A549 (cell line): Measurements from ENCODE around the gene XG. TPM values are rescaled to one million over a fixed set of nuclear protein-coding genes. Genes with fewer than 3 reads are reported as not detected.
"Not testable (repeated sequence)": the region's sequence is repeated elsewhere in the genome, so short reads cannot be mapped to it uniquely, and the experiment has no call there.

ENCODE experiments used
- ATAC-seq, 2 experiments: fragments of 200-7000 bp in 1 of 2; fragments of >200 bp in 1 of 2; cut with Nextera tagmentation in 1 of 2; cut with Tn5 transposase in 1 of 2; 3 replicates each; pipeline versions ENCODE4 v1.8.0 to v1.9.1; 2018 to 2020; ENCODE audit warnings: mild to moderate bottlenecking in 1 of 2, moderate library complexity in 1 of 2
- CTCF ChIA-PET: fragments of 300-600 bp; sonication (Branson Sonifier 250); formaldehyde crosslinking; extraction: SDS; loops from one replicate; lab custom pipeline; 2021; ENCODE audit warnings: antibody characterized with exemption, inconsistent platforms; lab: Yijun Ruan, JAX
- POLR2A ChIA-PET: fragments of 350-600 bp; formaldehyde crosslinking; extraction: SDS; loops from one replicate; lab custom pipeline; 2021; ENCODE audit warnings: antibody characterized with exemption, inconsistent platforms; lab: Yijun Ruan, JAX
- DNase-seq, 2 experiments: peaks; one replicate each; pipeline versions ENCODE4 v3.0.0 to v3.0.0-alpha.2; 2011 to 2016; ENCODE audit warnings: low read depth in 1 of 2, low spot score in 1 of 2
- FAIRE-seq: peaks from 2 replicates; lab custom pipeline; 2011; peaks lifted over from hg19 to GRCh38; lab: Jason Lieb, UNC
- H3K27ac ChIP-seq, 2 experiments: fragments of >200 bp; sonication (Bioruptor Twin); formaldehyde crosslinking; 3 replicates each; pipeline ENCODE4 v1.5.1; 2016 to 2017
- H3K4me1 ChIP-seq: fragments of >200 bp; sonication (Bioruptor Twin); formaldehyde crosslinking; 3 replicates; pipeline ENCODE4 v1.6.1; 2016
- H3K4me2 ChIP-seq: fragments of >200 bp; sonication (Bioruptor Twin); formaldehyde crosslinking; 3 replicates; pipeline ENCODE4 v1.6.1; 2016
- H3K4me3 ChIP-seq: fragments of >200 bp; sonication (Bioruptor Twin); formaldehyde crosslinking; 3 replicates; pipeline ENCODE4 v1.5.1; 2016
- H3K9me3 ChIP-seq: fragments of >200 bp; sonication (Bioruptor Twin); formaldehyde crosslinking; 3 replicates; pipeline ENCODE4 v1.6.1; 2016
- BHLHE40 ChIP-seq: IDR thresholded peaks from 2 replicates; pipeline ENCODE4 v1.6.1; 2012; ENCODE audit warnings: low read depth, low read length, inconsistent platforms
- CHD4 ChIP-seq: fragments of 200-600 bp; sonication (generic); IDR thresholded peaks from 2 replicates; pipeline ENCODE4 v1.6.1; 2016; ENCODE audit warnings: antibody characterized with exemption, mild to moderate bottlenecking, borderline replicate concordance
- EHF ChIP-seq: fragments of 250-450 bp; sonication (Bioruptor Pico); IDR thresholded peaks from 2 replicates; pipeline ENCODE4 v1.5.0; 2020; ENCODE audit warnings: mild to moderate bottlenecking
- EHMT2 ChIP-seq: fragments of 200-600 bp; sonication (generic); IDR thresholded peaks from 2 replicates; pipeline ENCODE4 v1.6.1; 2016; ENCODE audit warnings: antibody characterized with exemption, low read depth, mild to moderate bottlenecking, moderate library complexity
- ELK1 ChIP-seq: fragments of 150-350 bp; IDR thresholded peaks from 2 replicates; pipeline ENCODE4 v1.6.1; 2014; ENCODE audit warnings: low read depth, mild to moderate bottlenecking, low read length
- EP300 ChIP-seq, 2 experiments: fragments of >200 bp; sonication (Bioruptor Twin); formaldehyde crosslinking; IDR thresholded peaks; 2 replicates in 1 of 2; 3 replicates in 1 of 2; pipeline ENCODE4 v1.6.1; 2016 to 2017
- ESRRA ChIP-seq: fragments of 150-350 bp; IDR thresholded peaks from 2 replicates; pipeline ENCODE4 v1.6.1; 2014; ENCODE audit warnings: mild to moderate bottlenecking, low read length, borderline replicate concordance
- FOSB ChIP-seq: fragments of 250-450 bp; sonication (Bioruptor Pico); IDR thresholded peaks from 2 replicates; pipeline ENCODE4 v1.5.0; 2020; ENCODE audit warnings: mild to moderate bottlenecking, moderate library complexity
- FOSL2 ChIP-seq, 2 experiments: fragments of 450-650 bp in 1 of 2; fragments of >200 bp in 1 of 2; sonication (Bioruptor Twin) in 1 of 2; formaldehyde crosslinking; IDR thresholded peaks; 2 replicates each; pipeline versions ENCODE4 v1.5.0 to v1.6.1; 2016 to 2020; ENCODE audit warnings: mild to moderate bottlenecking in 1 of 2, moderate library complexity in 1 of 2
- HEYL ChIP-seq: fragments of 250-450 bp; sonication (Bioruptor Pico); IDR thresholded peaks from 2 replicates; pipeline ENCODE4 v1.8.0; 2021; ENCODE audit warnings: mild to moderate bottlenecking, moderate library complexity
- MAX ChIP-seq: IDR thresholded peaks from 2 replicates; pipeline ENCODE4 v1.6.1; 2012
- RAD21 ChIP-seq, 2 experiments: fragments of >200 bp in 1 of 2; sonication (Bioruptor Twin) in 1 of 2; formaldehyde crosslinking in 1 of 2; IDR thresholded peaks in 1 of 2; conservative IDR thresholded peaks in 1 of 2; 2 replicates in 1 of 2; 3 replicates in 1 of 2; pipeline ENCODE4 v1.6.1; 2012 to 2018; ENCODE audit warnings: inconsistent platforms in 1 of 2
- RCOR1 ChIP-seq: fragments of 150-350 bp; IDR thresholded peaks from 2 replicates; pipeline ENCODE4 v1.6.1; 2014; ENCODE audit warnings: antibody characterized with exemption, low read length, low read depth
- SMC3 ChIP-seq: fragments of >200 bp; sonication (Bioruptor Twin); formaldehyde crosslinking; IDR thresholded peaks from 3 replicates; pipeline ENCODE4 v1.6.1; 2018; ENCODE audit warnings: inconsistent platforms
- TFCP2L1 ChIP-seq: fragments of 250-450 bp; sonication (Bioruptor Pico); IDR thresholded peaks from 2 replicates; pipeline ENCODE4 v1.5.0; 2021; ENCODE audit warnings: mild to moderate bottlenecking
- USF2 ChIP-seq: fragments of 450-650 bp; IDR thresholded peaks from 2 replicates; pipeline ENCODE4 v1.6.1; 2014; ENCODE audit warnings: antibody characterized with exemption
- ZFP36 ChIP-seq: fragments of 450-650 bp; IDR thresholded peaks from 2 replicates; pipeline ENCODE4 v1.6.1; 2014; ENCODE audit warnings: borderline replicate concordance; ENCODE audit not compliant: partially characterized antibody
- ZNF302 ChIP-seq: fragments of 250-450 bp; sonication (Bioruptor Pico); IDR thresholded peaks from 2 replicates; pipeline ENCODE4 v1.9.0; 2021; ENCODE audit warnings: inconsistent platforms, mild to moderate bottlenecking, moderate library complexity
- whole genome bisulfite sequencing: methylation state at CpG from one replicate; pipeline ENCODE4 v1.1.6; 2017; ENCODE audit errors: missing lambda C conversion rate; 5-methylcytosine and 5-hydroxymethylcytosine counted together
- polyA plus RNA-seq, 4 experiments: library from polyadenylated mRNA; depleted of rRNA in 3 of 4; stranded (reverse); fragments of >200 nt; fragmentation: RNase III in 1 of 4; extraction: RNeasy Plus Mini Kit Qiagen cat#74134 plus additional on column Dnase treatment in 1 of 4; gene quantifications; 2 replicates in 3 of 4; 3 replicates in 1 of 4; pipeline ENCODE4 v1.2.3, GENCODE V29; 2011 to 2017
- TF ChIP-seq, protein P1 (sequence below): fragments of >200 bp; sonication (Bioruptor Twin); formaldehyde crosslinking; IDR thresholded peaks from 3 replicates; pipeline ENCODE4 v1.5.1; 2016

Gene XG
- polyA plus RNA-seq, 2 of the 4 experiments (the other 2 are of a cell fraction) = 0.05 to 0.06 TPM

DNA sequence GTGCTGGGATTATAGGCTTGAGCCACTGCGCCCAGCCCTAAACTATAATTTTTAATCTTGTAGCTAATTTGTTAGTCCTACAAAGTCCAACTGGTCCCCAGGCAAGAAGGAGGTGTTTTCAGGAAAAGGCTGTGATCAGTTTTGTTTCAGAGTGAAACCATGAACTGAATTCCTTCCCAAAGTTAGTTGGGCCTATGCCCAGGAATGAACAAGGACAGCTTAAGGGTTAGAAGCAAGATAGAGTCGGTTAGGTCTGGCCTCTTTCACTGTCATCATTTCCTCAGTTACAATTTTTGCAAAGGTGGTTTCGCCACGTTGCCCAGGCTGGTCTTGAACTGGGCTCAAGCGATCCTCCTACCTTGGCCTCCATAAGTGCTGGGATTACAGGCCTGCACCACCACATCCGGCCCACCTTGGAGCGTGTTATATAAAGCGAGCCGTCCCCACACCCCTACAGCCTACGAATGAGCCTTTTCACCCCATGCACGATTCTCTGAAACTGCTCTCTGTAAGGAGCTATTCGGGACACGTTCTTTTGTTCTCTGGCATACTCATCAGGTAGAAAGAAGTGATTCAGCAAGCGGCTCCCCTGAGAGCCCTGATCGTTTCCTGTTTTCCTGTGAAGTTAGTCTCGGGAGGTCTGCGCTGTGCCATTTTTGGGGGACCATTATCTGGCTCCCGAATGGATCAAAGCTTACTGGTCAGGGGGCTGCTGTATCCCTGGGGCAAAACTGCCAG, 52.4 kb downstream of the XG start:
- CTCF ChIA-PET, H3K4me3 ChIP-seq, H3K4me1 ChIP-seq, DNase-seq, POLR2A ChIA-PET, FAIRE-seq, H3K9me3 ChIP-seq: not testable (repeated sequence)
- Histone ChIP-seq H3K27ac (peak overlapping the region in 1 of 2 experiments; percentile 69; a peak in 2 of 6 replicates), H3K4me2 (0 out of 3 replicates have a peak overlapping the region, but pooled peaks have one; percentile 27)
- ATAC-seq = 0 out of 6 replicates have a peak, but pooled peaks of 1 of the 2 experiments have one; percentile 19
- 84% methylated on average over 13 of the region's 18 CpGs for WGBS

DNA sequence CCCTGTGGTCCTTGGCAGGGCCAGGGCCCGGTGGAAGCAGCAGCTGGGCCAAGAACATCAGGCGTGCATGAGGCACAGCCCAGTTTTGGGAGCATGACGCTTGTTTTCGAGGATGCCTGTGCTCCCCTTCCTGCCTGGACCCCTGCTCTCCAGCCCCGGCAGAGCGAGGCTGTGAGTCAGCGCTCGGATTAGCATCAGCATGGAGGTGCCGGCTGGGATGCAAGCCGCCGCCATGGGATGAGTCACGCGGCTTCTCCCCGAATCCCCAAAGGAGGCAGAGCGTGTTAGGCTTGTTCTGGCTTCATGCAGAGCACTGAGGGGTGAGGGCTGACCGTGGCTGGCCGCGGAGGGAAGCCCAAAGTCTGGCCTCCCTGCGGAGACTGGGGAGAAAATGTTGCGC, 53.0 kb downstream of the XG start:
- CTCF ChIA-PET; DNase-seq; H3K4me3 ChIP-seq; FAIRE-seq; H3K9me3 ChIP-seq; H3K4me1 ChIP-seq; POLR2A ChIA-PET; TF ChIP-seq FOSL2 (IDR thresholded peaks at IDR 0.05): not testable (repeated sequence)
- peak overlapping the region; percentile 25 to 69; a peak in 4 of 6 replicates for H3K27ac ChIP-seq
- H3K4me2 ChIP-seq = 0 out of 3 replicates have a peak overlapping the region, but pooled peaks have one; percentile 27
- peak; percentile 29; the same call in 1 of the 2 replicates for TF ChIP-seq FOSL2 (CRISPR knock-in tag; IDR thresholded peaks at IDR 0.05)
- peak; percentile 78 to 83 for ATAC-seq
- 78% methylated on average over 6 of the region's 20 CpGs for WGBS

DNA sequence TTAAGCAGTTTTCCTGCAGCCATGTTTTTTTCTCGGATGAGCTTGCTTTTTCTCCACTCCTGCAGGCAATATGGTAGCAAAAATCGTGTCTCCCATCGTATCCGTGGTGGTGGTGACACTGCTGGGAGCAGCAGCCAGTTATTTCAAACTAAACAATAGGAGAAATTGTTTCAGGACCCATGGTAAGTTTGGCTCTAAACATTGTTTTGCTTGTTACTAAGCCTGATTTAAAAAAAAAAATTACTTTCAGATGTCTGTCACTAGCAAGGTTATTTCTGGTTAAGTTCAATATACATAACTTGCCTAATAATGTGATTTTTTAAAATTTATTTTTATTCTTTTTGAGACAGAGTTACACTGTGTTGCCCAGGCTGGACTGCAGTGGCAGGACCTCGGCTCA, 59.4 kb downstream of the XG start:
- Histone ChIP-seq H3K4me2 (no peak overlapping the region), H3K4me1 (peaks cover 10% of the 10 kb centered on the region), H3K4me3 (no peak overlapping the region), H3K9me3 (no peaks in the 10 kb centered on the region; the same call in 2 of the 3 replicates), H3K27ac (peak overlapping the region in 1 of 2 experiments; percentile 81; a peak in 3 of 6 replicates)
- POLR2A ChIA-PET = no interaction called here
- FAIRE-seq = no peak
- WGBS = 67% methylated on average over 5 of the region's 5 CpGs
- TF ChIP-seq EP300 (IDR thresholded peaks at IDR 0.05) = no peak
- TF ChIP-seq MAX = no peak
- no peak for TF ChIP-seq BHLHE40
- ATAC-seq = no peak
- CTCF ChIA-PET = interaction anchor here (2.1 kb wide), 1 partner anchor 8 kb away, joined by 6 read pairs; no protein-coding TSS in a partner anchor
- no peak for DNase-seq

- H3K4me3 ChIP-seq = 0 out of 3 replicates have a peak overlapping the region, but pooled peaks have one; percentile 3
- H3K27ac ChIP-seq = peak overlapping the region; percentile 61 to 81
Observed at GRCh38 chrX:2812161-2812907, 60.5 kb downstream of the XG start.

GRCh38 chrX:2817036-2817435, 65.2 kb downstream of the XG start:
- no peak overlapping the region for H3K4me2 ChIP-seq
- ATAC-seq (no peak), DNase-seq (no peak), FAIRE-seq (no peak)
- CTCF ChIA-PET = no interaction called here
- no peaks in the 10 kb centered on the region for H3K9me3 ChIP-seq
- no peak overlapping the region for H3K4me3 ChIP-seq
- no peak overlapping the region for H3K27ac ChIP-seq
- 70% methylated on average over 2 of the region's 2 CpGs for WGBS
- H3K4me1 ChIP-seq = peaks cover 5% of the 10 kb centered on the region
- POLR2A ChIA-PET = no interaction called here
- TF ChIP-seq ZNF302 (CRISPR knock-in tag) (no peak), HEYL (CRISPR knock-in tag) (no peak), RCOR1 (no peak), EHMT2 (no peak), USF2 (no peak), ZFP36 (no peak), EHF (CRISPR knock-in tag) (no peak), ELK1 (no peak), CHD4 (no peak), EP300 (IDR thresholded peaks at IDR 0.05) (no peak), ESRRA (no peak), FOSB (no peak), TFCP2L1 (CRISPR knock-in tag) (no peak)

More at GRCh38 chrX:2812161-2812907, 60.5 kb downstream of the XG start:
- FAIRE-seq (peak; percentile 77), ATAC-seq (peak; percentile 81 to 92), DNase-seq (peak in 1 of 2 experiments; percentile 58)
- WGBS = 23% methylated on average over 13 of the region's 16 CpGs
- CTCF ChIA-PET = interaction anchor here (0.7 to 2.1 kb wide), 2 partner anchors 7 to 12 kb away, joined by 3 to 6 read pairs; no protein-coding TSS in a partner anchor
- POLR2A ChIA-PET, H3K9me3 ChIP-seq, H3K4me1 ChIP-seq: not testable (repeated sequence)
- TF ChIP-seq SMC3 (peak; percentile 65), RAD21 (conservative IDR thresholded peaks at IDR 0.05 in 1 of 2, IDR thresholded peaks at IDR 0.05 in 1 of 2) (peak; percentile 66 to 70)
- TF ChIP-seq, protein P1, sequence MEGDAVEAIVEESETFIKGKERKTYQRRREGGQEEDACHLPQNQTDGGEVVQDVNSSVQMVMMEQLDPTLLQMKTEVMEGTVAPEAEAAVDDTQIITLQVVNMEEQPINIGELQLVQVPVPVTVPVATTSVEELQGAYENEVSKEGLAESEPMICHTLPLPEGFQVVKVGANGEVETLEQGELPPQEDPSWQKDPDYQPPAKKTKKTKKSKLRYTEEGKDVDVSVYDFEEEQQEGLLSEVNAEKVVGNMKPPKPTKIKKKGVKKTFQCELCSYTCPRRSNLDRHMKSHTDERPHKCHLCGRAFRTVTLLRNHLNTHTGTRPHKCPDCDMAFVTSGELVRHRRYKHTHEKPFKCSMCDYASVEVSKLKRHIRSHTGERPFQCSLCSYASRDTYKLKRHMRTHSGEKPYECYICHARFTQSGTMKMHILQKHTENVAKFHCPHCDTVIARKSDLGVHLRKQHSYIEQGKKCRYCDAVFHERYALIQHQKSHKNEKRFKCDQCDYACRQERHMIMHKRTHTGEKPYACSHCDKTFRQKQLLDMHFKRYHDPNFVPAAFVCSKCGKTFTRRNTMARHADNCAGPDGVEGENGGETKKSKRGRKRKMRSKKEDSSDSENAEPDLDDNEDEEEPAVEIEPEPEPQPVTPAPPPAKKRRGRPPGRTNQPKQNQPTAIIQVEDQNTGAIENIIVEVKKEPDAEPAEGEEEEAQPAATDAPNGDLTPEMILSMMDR = peak; percentile 54
- H3K4me2 ChIP-seq = peak overlapping the region; percentile 50
